HepG2 (cell line): ENCODE data around the gene CDK2AP2. TPM values are rescaled to one million over a fixed set of nuclear protein-coding genes. Genes with fewer than 3 reads are reported as not detected.

Source experiments
- ATF6 ChIP-seq: sonication (generic); formaldehyde crosslinking; conservative IDR thresholded peaks from 2 replicates; pipeline ENCODE4 v1.4.0; 2020; ENCODE audit warnings: missing genetic modification reagents
- MBD4 ChIP-seq: IDR thresholded peaks from 2 replicates; pipeline ENCODE4 v1.6.1; 2012; ENCODE audit warnings: low read length, inconsistent platforms, borderline replicate concordance
- MIER2 ChIP-seq: IDR thresholded peaks from 2 replicates; pipeline ENCODE4 v1.6.1; 2016; ENCODE audit warnings: missing biosample characterization, missing genetic modification reagents
- NFAT5 ChIP-seq: sonication (generic); formaldehyde crosslinking; IDR thresholded peaks from 2 replicates; pipeline ENCODE4 v1.4.0; 2020; ENCODE audit warnings: missing genetic modification reagents
- NFE2 ChIP-seq: sonication (generic); formaldehyde crosslinking; IDR thresholded peaks from 2 replicates; pipeline ENCODE4 v1.4.0; 2020; ENCODE audit warnings: missing genetic modification reagents
- TEAD3 ChIP-seq: optimal IDR thresholded peaks from 2 replicates; pipeline ENCODE3; 2016; ENCODE audit warnings: borderline replicate concordance
- polyA plus RNA-seq, 8 experiments: library from polyadenylated mRNA; depleted of rRNA in 3 of 8; stranded (reverse) in 7 of 8; unstranded in 1 of 8; fragments of >200 nt; fragmentation: Illumina TruSeq in 4 of 8; extraction: Trizol in 4 of 8; gene quantifications; 2 replicates each; pipeline versions ENCODE4 v1.2.1 to v1.2.3, GENCODE V29; 2011 to 2016; ENCODE audit warnings: low read depth in 4 of 8, missing spikeins in 1 of 8, mixed read lengths in 1 of 8; ENCODE audit not compliant: insufficient read depth in 1 of 8
- total RNA-seq, 5 experiments: library from RNA; depleted of rRNA; stranded (reverse); fragments of >200 nt; fragmentation: Illumina TruSeq; extraction: Trizol; gene quantifications; 2 replicates each; pipeline ENCODE4 v1.2.3, GENCODE V29; 2016; ENCODE audit warnings: low read depth in 1 of 5
- TF ChIP-seq, protein P1 (sequence below): sonication (generic); formaldehyde crosslinking; IDR thresholded peaks from 2 replicates; pipeline ENCODE4 v1.5.0; 2020; ENCODE audit warnings: missing genetic modification reagents, mild to moderate bottlenecking, borderline replicate concordance
- TF ChIP-seq, protein P2 (sequence below): sonication (generic); formaldehyde crosslinking; IDR thresholded peaks from 2 replicates; pipeline ENCODE4 v1.8.1; 2022; ENCODE audit warnings: low read depth, mild to moderate bottlenecking, missing genetic modification reagents

The CDK2AP2 gene
- total and polyA plus RNA-seq, 2 of the 13 experiments (the other 11 are each of a cell fraction or from before 2014, with no cell fraction given): 15.0 to 23.2 TPM

DNA sequence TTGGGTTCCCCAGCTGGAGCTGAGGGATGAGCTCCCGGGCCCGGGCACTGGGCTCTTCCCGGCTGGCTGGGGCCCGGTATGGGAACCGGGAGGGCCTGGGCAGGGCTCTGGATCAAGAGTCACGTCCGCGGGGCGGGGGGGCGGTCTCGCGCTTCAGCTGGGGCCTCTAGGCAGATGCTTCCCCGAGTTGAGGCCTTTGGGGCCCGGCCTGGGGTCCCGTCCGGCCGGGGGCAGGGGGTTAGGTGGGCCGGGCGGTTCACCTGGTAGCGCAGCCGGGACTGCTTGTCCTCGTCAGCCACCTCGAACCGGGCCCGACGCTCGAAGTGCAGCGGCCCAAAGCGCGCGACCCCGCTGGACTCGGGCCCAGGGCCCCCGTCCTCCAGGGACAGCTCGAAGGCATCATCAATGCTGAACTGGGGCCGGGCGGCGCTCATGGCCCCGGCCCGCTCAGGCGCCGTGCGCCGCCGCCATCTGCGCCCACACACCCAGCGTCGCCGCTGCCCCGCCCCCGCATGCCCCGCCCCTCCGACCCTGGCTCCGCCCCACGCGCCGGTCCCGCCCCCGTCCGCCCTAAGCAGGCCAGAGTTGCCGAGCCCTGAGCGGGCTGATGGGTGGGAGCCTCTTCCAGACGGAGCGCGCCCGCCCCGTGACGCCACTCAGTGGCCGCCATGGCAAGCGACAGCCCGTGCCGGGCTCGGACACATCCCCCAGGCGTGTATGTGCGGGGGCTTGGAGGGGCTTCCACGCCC is 39.0 kb downstream of the CDK2AP2 start, which contains the start of gene TMEM134 (continued):
- TF ChIP-seq, protein P1, sequence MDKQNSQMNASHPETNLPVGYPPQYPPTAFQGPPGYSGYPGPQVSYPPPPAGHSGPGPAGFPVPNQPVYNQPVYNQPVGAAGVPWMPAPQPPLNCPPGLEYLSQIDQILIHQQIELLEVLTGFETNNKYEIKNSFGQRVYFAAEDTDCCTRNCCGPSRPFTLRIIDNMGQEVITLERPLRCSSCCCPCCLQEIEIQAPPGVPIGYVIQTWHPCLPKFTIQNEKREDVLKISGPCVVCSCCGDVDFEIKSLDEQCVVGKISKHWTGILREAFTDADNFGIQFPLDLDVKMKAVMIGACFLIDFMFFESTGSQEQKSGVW (CRISPR knock-in tag): 0 out of 2 replicates have a peak, but pooled peaks have one; percentile 37
- no peak for TF ChIP-seq MIER2 (CRISPR knock-in tag)
- no peak for TF ChIP-seq NFAT5 (CRISPR knock-in tag)
- no peak for TF ChIP-seq NFE2
- TF ChIP-seq TEAD3: peak; percentile 65
- TF ChIP-seq, protein P2, sequence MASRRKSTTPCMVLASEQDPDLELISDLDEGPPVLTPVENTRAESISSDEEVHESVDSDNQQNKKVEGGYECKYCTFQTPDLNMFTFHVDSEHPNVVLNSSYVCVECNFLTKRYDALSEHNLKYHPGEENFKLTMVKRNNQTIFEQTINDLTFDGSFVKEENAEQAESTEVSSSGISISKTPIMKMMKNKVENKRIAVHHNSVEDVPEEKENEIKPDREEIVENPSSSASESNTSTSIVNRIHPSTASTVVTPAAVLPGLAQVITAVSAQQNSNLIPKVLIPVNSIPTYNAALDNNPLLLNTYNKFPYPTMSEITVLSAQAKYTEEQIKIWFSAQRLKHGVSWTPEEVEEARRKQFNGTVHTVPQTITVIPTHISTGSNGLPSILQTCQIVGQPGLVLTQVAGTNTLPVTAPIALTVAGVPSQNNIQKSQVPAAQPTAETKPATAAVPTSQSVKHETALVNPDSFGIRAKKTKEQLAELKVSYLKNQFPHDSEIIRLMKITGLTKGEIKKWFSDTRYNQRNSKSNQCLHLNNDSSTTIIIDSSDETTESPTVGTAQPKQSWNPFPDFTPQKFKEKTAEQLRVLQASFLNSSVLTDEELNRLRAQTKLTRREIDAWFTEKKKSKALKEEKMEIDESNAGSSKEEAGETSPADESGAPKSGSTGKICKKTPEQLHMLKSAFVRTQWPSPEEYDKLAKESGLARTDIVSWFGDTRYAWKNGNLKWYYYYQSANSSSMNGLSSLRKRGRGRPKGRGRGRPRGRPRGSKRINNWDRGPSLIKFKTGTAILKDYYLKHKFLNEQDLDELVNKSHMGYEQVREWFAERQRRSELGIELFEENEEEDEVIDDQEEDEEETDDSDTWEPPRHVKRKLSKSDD (CRISPR knock-in tag): peak; percentile 88; the same call in 1 of the 2 replicates
- TF ChIP-seq MBD4: no peak
- no peak for TF ChIP-seq ATF6 (CRISPR knock-in tag)
